Calu3 (cell line): ENCODE measurements around the gene PCIF1. TPM values are rescaled to one million over a fixed set of nuclear protein-coding genes. Genes with fewer than 3 reads are reported as not detected.

ENCODE experiments used
- BruUV-seq: library from RNA; stranded (reverse); fragments of 400-500 nt; replicated peaks from 2 replicates; lab custom pipeline; 2021; lab: Mats Ljungman, UMichigan
- CTCF ChIA-PET: fragments of 300-600 bp; sonication (Branson Sonifier 250); formaldehyde crosslinking; loops from one replicate; lab custom pipeline; 2022; ENCODE audit warnings: antibody characterized with exemption; lab: Charles Lee
- DNase-seq: peaks from one replicate; pipeline ENCODE4 v3.0.0; 2022
- H3K27ac Mint-ChIP-seq: one replicate; pipeline ENCODE4 v1.8.0; 2022; ENCODE audit warnings: mixed read lengths; ENCODE audit not compliant: unreplicated experiment
- H3K27me3 Mint-ChIP-seq: one replicate; pipeline ENCODE4 v1.8.0; 2022; ENCODE audit warnings: mixed read lengths; ENCODE audit not compliant: unreplicated experiment
- H3K36me3 Mint-ChIP-seq: one replicate; pipeline ENCODE4 v1.8.0; 2022; ENCODE audit warnings: mild to moderate bottlenecking, moderate library complexity, mixed read lengths; ENCODE audit not compliant: insufficient read depth, unreplicated experiment
- H3K4me1 Mint-ChIP-seq: one replicate; pipeline ENCODE4 v1.8.0; 2022; ENCODE audit warnings: mild to moderate bottlenecking, low read depth, mixed read lengths; ENCODE audit not compliant: unreplicated experiment
- H3K4me3 Mint-ChIP-seq: one replicate; pipeline ENCODE4 v1.8.0; 2022; ENCODE audit warnings: mild to moderate bottlenecking, low read depth, moderate library complexity, mixed read lengths; ENCODE audit not compliant: unreplicated experiment
- H3K9me3 Mint-ChIP-seq: one replicate; pipeline ENCODE4 v1.8.0; 2022; ENCODE audit warnings: low read depth, mixed read lengths; ENCODE audit not compliant: unreplicated experiment
- CTCF ChIP-seq: fragments of 200-600 bp; IDR thresholded peaks from one replicate; pipeline ENCODE4 v1.8.0; 2022; ENCODE audit warnings: antibody characterized with exemption; ENCODE audit not compliant: unreplicated experiment
- intact Hi-C: fragments of 100-400 bp; cut with micrococcal nuclease; formaldehyde crosslinking; loops from one replicate; pipeline ENCODE4 v1.10.0; 2022; ENCODE audit not compliant: unreplicated experiment
- total RNA-seq: library from RNA; stranded (reverse); gene quantifications from 2 replicates; pipeline ENCODE4 v1.2.3, GENCODE V29; 2022

The PCIF1 gene
- total RNA-seq, 1 experiment from 2014 or later, result 39.8 TPM

GRCh38 chr20:45957021-45957941 lies 22.8 kb downstream of the PCIF1 start:
- intact Hi-C loops, result no loop called here

GRCh38 chr20:45958593-45958992 lies 24.1 kb downstream of the PCIF1 start:
- Mint-ChIP-seq H3K4me1 (no peaks in the 10 kb centered on the region), H3K36me3 (peaks cover 49% of the 10 kb centered on the region), H3K4me3 (no peak overlapping the region), H3K27me3 (no peaks in the 10 kb centered on the region), H3K9me3 (no peaks in the 10 kb centered on the region), H3K27ac (no peak overlapping the region)
- intact Hi-C loops, result no loop called here
- no TSS peak for BruUV-seq
- CTCF ChIA-PET, result interaction anchor here (1.5 kb wide), 1 partner anchor 11 kb away, joined by 8 read pairs; no protein-coding TSS in a partner anchor
- TF ChIP-seq CTCF, result no peak
- DNase-seq, result no peak

More at GRCh38 chr20:45957021-45957941, 22.8 kb downstream of the PCIF1 start:
- no peak for TF ChIP-seq CTCF
- Mint-ChIP-seq H3K9me3 (no peaks in the 10 kb centered on the region), H3K36me3 (peaks cover 39% of the 10 kb centered on the region), H3K4me3 (no peak overlapping the region), H3K27me3 (no peaks in the 10 kb centered on the region), H3K27ac (no peak overlapping the region), H3K4me1 (no peaks in the 10 kb centered on the region)
- no peak for DNase-seq
- BruUV-seq, result no TSS peak
- CTCF ChIA-PET, result interaction anchor here (0.7 to 1.5 kb wide), 2 partner anchors 13 kb away, joined by 3 to 8 read pairs; no protein-coding TSS in a partner anchor

- Mint-ChIP-seq H3K36me3 (peaks cover 49% of the 10 kb centered on the region), H3K27me3 (no peaks in the 10 kb centered on the region), H3K4me3 (no peak overlapping the region), H3K9me3 (no peaks in the 10 kb centered on the region), H3K27ac (no peak overlapping the region), H3K4me1 (no peaks in the 10 kb centered on the region)
- BruUV-seq, result no TSS peak
- DNase-seq, result no peak
- intact Hi-C loops, result no loop called here
- no peak for TF ChIP-seq CTCF
- CTCF ChIA-PET, result interaction anchor here (1.1 kb wide), 1 partner anchor 12 kb away, joined by 3 read pairs; no protein-coding TSS in a partner anchor
Measured at GRCh38 chr20:45959126-45959525, 24.6 kb downstream of the PCIF1 start.

- CTCF ChIA-PET, result interaction anchor here (1.1 to 1.7 kb wide), 2 partner anchors 10 to 11 kb away, joined by 3 to 4 read pairs; no protein-coding TSS in a partner anchor
- Mint-ChIP-seq H3K4me1 (no peaks in the 10 kb centered on the region), H3K27ac (no peak overlapping the region), H3K27me3 (no peaks in the 10 kb centered on the region), H3K36me3 (peaks cover 56% of the 10 kb centered on the region), H3K9me3 (no peaks in the 10 kb centered on the region), H3K4me3 (no peak overlapping the region)
- DNase-seq, result no peak
- intact Hi-C loops, result no loop called here
- BruUV-seq, result no TSS peak
- TF ChIP-seq CTCF, result no peak
Measured at GRCh38 chr20:45959956-45960630, 25.6 kb downstream of the PCIF1 start.
